HG03159 (cell line): ENCODE data around the gene FOXD4L1.
"Not testable (repeated sequence)": the region's sequence is repeated elsewhere in the genome, so short reads cannot be mapped to it uniquely, and the experiment has no call there.

ENCODE experiments used
- ATAC-seq: cut with Tn5 transposase; IDR thresholded peaks from one replicate; pipeline ENCODE4 v1.9.1; 2021; ENCODE audit warnings: mild to moderate bottlenecking, moderate library complexity; ENCODE audit not compliant: unreplicated experiment

Gene FOXD4L1

GRCh38 chr2:113521492-113521891 is 23.0 kb downstream of the FOXD4L1 start:
- ATAC-seq: not testable (repeated sequence)

DNA sequence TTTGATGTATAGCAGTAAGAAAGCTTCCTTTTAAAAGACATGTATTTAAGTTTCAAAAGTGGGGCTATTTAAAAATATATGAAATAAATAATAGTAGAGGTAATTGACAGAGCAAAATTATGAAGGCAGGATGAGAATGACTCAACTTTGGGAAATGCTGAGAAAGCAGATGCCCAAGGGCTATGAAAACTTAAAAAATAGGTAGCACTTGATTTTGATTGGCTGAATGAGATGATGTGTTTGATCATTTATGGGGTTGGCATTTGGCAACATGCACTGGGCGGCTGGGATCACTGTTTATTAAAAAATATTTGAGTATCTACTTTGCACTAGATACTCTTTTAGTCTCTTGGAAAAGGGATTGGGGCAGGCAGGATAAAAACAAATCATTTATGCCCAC is 26.5 kb downstream of the FOXD4L1 start:
- ATAC-seq: not testable (repeated sequence)

DNA sequence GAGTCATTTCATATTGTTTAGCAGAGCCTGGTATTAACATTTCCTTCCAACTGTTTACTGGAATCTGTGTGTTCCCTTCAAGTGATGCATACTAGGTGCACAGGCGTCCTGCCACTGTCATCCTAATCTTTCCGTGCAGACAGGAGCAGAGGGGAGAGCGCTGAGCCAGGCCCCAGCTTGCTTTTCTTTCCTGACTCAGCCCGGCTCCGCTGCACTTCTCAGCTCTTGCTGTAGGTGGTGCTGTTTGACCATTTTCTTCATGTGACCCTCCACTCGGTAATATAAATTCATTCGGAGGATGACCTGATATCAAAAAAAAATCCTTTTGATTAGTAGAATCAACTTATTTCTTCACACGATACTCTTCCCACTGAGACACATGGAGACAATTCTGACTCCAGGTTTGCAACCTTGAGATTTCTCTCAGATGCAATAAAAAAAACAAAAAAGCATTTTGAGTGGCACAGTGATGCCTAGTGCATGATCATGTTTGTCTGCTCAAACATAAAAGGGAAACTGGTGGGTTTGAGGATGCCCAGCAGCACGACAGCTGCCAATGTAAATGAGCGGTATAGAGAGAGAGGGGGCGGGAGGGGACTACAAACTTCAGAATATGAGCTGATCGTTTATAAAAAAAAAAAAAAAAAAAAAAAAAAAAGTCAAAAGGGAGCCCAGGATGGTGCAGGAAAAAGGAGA is 29.0 kb downstream of the FOXD4L1 start:
- peak; percentile 79 for ATAC-seq

GRCh38 chr2:113528126-113528525 is 29.7 kb downstream of the FOXD4L1 start:
- ATAC-seq: not testable (repeated sequence)

DNA sequence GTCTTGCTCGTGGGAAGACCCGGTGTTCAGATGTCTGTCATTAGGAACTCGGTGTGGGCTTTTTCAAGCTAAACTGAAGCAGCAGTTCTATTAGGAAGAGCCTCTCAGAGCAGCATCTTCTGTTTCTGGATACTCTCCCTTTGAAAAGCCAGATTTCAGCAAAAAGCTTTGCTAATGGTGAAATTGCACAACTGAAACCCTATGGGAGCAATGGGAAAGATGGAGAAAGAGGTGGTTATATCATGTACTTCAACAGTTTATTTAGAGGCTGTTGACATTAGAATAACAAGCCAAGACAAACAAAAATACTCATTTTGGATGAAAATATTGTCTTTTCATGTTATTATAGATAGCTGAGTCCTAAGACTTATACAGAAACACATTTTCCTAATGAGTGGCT is 30.4 kb downstream of the FOXD4L1 start:
- ATAC-seq: not testable (repeated sequence)

- not testable (repeated sequence) for ATAC-seq
These were observed 34.5 kb downstream of the FOXD4L1 start for GRCh38 chr2:113532991-113533390.

- not testable (repeated sequence) for ATAC-seq
These were observed 38.1 kb downstream of the FOXD4L1 start for GRCh38 chr2:113536573-113536972.

DNA sequence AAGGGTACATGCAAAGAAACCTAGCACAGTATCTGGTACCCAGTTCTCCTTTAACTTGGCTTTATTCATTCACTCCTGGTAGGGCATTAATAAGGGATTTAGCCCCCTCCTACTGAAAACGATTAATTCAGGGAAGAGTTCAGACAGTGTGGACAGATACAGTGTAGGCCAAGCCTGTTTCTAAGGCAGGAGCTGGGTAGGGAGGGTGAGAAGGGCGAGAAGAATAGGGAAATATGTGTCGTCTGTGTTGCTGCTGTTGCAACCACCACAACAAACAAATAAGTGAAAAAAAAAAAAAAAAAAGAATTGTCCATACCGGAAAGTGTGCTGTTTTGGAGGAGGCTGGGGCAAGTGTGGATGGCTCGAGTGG is 42.4 kb downstream of the FOXD4L1 start:
- ATAC-seq: not testable (repeated sequence)

GRCh38 chr2:113541204-113541975 is 42.9 kb downstream of the FOXD4L1 start:
- not testable (repeated sequence) for ATAC-seq

DNA sequence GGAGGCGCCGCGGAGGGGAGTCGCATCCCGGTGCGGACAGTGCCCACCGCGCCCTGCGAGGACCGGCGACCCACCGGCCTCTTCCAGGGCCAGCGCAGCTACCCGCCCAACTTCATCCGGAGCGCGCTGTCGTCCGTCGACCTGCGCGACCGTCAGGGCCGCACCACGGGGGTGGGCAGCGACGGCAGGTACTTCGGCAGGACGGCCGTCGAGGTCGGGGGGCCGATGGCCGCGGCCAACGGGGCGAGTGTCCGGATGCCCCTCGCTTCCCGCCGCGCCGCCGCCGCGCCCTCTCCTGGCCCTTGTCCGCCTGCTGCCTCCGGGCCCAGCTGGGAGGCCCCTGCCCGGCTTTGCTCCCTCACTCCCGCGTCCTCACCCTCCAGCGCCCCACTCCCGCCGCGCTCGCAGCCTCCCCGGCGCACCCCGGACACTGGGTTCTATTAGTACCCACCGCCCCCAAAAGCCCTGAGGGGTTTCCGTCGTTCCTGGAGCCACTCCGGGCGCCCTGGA is 43.6 kb downstream of the FOXD4L1 start:
- not testable (repeated sequence) for ATAC-seq

- not testable (repeated sequence) for ATAC-seq
These were observed 44.1 kb downstream of the FOXD4L1 start for GRCh38 chr2:113542529-113542928.
